ENCODE data around the gene TTN.

- no peak for TF ChIP-seq CTCF (IDR thresholded peaks at IDR 0.05)
- no peak for TF ChIP-seq POLR2AphosphoS5 (IDR thresholded peaks at IDR 0.05; ENCODE audit: insufficient read depth in 1 of 2, low read depth in 1 of 2)
- TF ChIP-seq POLR2A (IDR thresholded peaks at IDR 0.05), result no peak
Measured at GRCh38 chr2:178506101-178506500, 301.1 kb downstream of the TTN start.

Measured in vagina (tissue), 2 donors.